ENCODE measurements around the gene ZNF862.

The ZNF862 gene

DNA sequence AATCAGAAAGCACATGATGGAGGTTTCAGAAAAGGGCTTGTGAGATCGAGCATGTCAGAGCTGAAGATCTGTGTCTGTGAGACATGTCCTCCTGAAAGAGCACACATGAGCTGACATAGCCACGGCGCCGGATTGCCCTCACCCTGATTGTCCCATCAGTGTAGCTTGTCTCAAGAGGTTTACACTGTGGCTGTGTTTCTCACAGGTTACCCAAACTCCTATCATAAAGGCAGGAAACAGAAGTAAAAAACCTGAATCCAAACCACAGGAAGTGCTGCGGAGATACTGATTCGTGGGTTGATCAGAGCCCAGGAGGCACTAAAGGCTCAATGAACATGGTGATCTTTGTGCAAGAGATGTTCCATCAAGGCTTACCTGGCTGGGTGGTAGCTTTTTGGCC lies 31.7 kb downstream of the ZNF862 start:
- H3K9me3 ChIP-seq: no peaks in the 10 kb centered on the region
- peaks cover 0 to 15% (median 12%) of the 10 kb centered on the region in 4 donors for H3K4me1 ChIP-seq
- no peaks in the 10 kb centered on the region for H3K27me3 ChIP-seq
- intact Hi-C loops (cut with DNase I; ENCODE audit: low total_unique reads): loop anchor here (5.0 kb wide), 1 partner anchor 33 kb away; the partner anchor contains the start of gene ZNF862
- H3K36me3 ChIP-seq: peaks cover 0 to 30% (median 14%) of the 10 kb centered on the region in 3 donors
- H3K27ac ChIP-seq: no peak overlapping the region
- TF ChIP-seq, protein P1, sequence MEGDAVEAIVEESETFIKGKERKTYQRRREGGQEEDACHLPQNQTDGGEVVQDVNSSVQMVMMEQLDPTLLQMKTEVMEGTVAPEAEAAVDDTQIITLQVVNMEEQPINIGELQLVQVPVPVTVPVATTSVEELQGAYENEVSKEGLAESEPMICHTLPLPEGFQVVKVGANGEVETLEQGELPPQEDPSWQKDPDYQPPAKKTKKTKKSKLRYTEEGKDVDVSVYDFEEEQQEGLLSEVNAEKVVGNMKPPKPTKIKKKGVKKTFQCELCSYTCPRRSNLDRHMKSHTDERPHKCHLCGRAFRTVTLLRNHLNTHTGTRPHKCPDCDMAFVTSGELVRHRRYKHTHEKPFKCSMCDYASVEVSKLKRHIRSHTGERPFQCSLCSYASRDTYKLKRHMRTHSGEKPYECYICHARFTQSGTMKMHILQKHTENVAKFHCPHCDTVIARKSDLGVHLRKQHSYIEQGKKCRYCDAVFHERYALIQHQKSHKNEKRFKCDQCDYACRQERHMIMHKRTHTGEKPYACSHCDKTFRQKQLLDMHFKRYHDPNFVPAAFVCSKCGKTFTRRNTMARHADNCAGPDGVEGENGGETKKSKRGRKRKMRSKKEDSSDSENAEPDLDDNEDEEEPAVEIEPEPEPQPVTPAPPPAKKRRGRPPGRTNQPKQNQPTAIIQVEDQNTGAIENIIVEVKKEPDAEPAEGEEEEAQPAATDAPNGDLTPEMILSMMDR (IDR thresholded peaks at IDR 0.05): no peak
- DNase-seq: no peak
- no peak overlapping the region for H3K4me3 ChIP-seq

DNA sequence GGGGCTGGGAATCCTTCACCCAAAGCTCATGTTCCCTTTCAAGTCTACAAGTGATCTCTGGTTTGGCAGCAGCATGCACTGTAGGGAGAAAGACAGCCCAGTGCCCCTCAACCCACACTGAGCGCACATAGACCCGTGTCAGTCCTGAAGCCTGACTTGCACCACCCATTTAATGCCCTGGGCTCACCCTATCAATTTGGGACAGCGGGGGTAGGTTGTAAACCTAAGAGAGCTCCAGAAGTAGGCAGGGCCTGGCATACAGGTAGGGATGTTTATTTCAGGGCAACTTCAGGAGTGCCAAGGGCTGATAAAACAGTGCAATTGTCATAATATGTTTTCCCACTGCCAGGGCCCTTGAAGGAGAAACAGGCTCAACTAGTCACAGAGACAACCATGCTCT lies 32.1 kb downstream of the ZNF862 start:
- TF ChIP-seq, protein P1 (IDR thresholded peaks at IDR 0.05): no peak
- intact Hi-C loops (cut with DNase I; ENCODE audit: low total_unique reads): loop anchor here (5.0 kb wide), 1 partner anchor 33 kb away; the partner anchor contains the start of gene ZNF862
- Histone ChIP-seq H3K4me1 (peaks cover 0 to 15% (median 12%) of the 10 kb centered on the region in 4 donors), H3K36me3 (peaks cover 0 to 26% (median 10%) of the 10 kb centered on the region in 3 donors), H3K4me3 (no peak overlapping the region), H3K27ac (no peak overlapping the region), H3K9me3 (no peaks in the 10 kb centered on the region), H3K27me3 (no peaks in the 10 kb centered on the region)
- no peak for DNase-seq

DNA sequence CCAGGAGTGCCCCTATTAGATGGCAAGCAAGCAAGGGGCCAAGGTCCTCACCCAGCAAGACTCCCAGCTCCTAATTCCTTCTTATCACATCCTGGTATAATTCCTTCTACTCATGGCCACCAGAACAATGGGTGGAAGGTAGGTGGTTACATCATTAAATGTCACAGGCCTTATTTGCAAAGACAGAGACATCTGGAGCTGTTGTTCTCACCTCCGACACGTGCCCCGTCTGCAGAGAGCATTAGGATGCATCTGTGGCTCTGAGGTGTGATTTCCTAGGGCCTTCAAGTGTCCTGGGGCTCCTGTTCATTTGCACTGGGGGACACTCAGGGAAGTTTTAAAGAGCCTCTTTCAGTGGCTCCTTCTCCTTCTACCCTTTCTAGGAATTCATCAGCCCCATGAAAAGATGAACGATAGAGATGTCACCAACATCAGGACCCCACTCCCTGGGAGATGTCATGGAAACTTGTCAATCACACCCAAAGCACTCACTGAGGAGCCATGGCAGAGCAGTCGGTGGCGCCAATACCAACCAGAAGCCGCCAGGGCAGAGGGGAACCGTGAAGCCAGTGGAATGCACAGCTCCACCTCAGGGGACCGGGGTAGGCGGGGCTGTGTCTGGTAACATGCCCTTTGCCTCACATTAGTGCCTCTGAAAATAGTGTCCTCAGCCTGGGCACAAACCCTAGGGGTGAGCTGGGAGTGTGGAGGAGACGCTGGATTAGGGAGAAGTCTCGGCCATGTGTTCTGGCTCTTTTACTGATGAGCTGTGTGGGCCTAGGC lies 32.7 kb downstream of the ZNF862 start:
- Histone ChIP-seq H3K4me3 (no peak overlapping the region), H3K27ac (no peak overlapping the region), H3K27me3 (no peaks in the 10 kb centered on the region), H3K4me1 (peaks cover 0 to 15% (median 12%) of the 10 kb centered on the region in 4 donors), H3K36me3 (peaks cover 0 to 20% (median 5%) of the 10 kb centered on the region in 3 donors), H3K9me3 (no peaks in the 10 kb centered on the region)
- intact Hi-C loops (cut with DNase I; ENCODE audit: low total_unique reads): loop anchor here (5.0 kb wide), 1 partner anchor 34 kb away; the partner anchor contains the start of gene ZNF862
- no peak for DNase-seq
- TF ChIP-seq, protein P1 (IDR thresholded peaks at IDR 0.05): no peak

DNA sequence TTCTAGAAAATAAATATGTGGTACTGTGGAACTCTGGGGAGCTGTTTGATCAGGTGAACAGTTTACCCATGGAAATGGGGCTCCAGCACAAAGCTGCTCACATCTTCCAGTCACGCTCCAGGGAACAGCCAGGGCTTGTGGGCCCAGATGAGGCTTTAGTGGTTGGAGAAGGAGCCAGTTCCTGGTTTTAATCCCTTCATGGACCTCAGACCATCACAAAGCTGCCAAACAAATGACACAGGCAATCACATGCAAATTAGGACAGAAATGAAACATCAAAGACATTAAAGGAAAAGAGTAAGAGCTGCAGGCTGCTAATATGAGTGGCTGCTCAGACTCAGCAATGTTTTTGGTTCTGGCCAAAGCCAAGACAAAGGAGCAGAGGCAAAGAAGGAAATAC lies 33.4 kb downstream of the ZNF862 start:
- no peak overlapping the region for H3K4me3 ChIP-seq
- H3K9me3 ChIP-seq: no peaks in the 10 kb centered on the region
- H3K27ac ChIP-seq: no peak overlapping the region
- H3K36me3 ChIP-seq: peaks cover 0 to 13% (median 0%) of the 10 kb centered on the region in 3 donors
- peaks cover 0 to 15% (median 12%) of the 10 kb centered on the region in 4 donors for H3K4me1 ChIP-seq
- no peaks in the 10 kb centered on the region for H3K27me3 ChIP-seq
- no peak for DNase-seq
- intact Hi-C loops (cut with DNase I; ENCODE audit: low total_unique reads): loop anchor here (5.0 kb wide), 1 partner anchor 34 kb away; the partner anchor contains the start of gene ZNF862
- TF ChIP-seq, protein P1 (IDR thresholded peaks at IDR 0.05): no peak

DNA sequence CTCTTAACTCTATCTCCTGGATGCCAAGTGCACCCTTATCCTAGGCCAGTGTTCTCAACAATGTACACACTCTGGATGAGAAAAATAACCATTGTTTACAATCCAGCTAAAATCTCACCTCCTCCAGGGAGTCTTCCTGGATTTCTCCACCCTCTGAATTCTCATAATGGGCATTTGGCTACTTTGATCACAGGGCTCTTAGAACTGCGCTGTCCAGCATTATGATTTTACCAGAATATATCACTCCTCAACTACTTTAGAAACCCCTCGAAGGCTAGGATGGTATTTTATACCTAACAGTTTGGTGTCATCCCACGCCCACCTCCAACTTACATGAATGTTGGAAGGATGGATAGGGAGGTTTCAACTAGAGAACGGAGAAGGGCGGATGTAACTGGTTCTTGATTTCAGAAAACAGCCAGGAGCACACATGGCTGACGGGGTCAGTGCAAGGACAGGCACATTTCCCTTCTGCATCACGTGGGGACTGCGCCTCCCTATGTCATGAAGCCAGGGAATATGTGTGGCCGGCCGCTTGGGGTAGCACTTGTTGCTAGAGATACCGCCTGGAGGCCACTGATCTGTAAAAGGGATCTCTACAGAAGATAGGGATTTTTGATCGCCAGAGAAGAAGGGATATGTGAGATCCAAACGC lies 34.4 kb downstream of the ZNF862 start:
- Histone ChIP-seq H3K27ac (peak overlapping the region; percentile 83 to 89), H3K4me1 (peaks cover 0 to 15% (median 12%) of the 10 kb centered on the region in 4 donors), H3K36me3 (peaks cover 0 to 3% (median 0%) of the 10 kb centered on the region in 3 donors), H3K9me3 (no peaks in the 10 kb centered on the region), H3K27me3 (no peaks in the 10 kb centered on the region), H3K4me3 (peak overlapping the region; percentile 82)
- TF ChIP-seq, protein P1 (IDR thresholded peaks at IDR 0.05): no peak
- peak; percentile 87 to 88 for DNase-seq
- intact Hi-C loops (cut with DNase I; ENCODE audit: low total_unique reads): loop anchor here (5.0 kb wide), 1 partner anchor 35 kb away; the partner anchor contains the start of gene ZNF862

Data from tibial artery (tissue), 4 donors.